ENCODE measurements around the gene ATP6V0A4. TPM values are rescaled to one million over a fixed set of nuclear protein-coding genes. Genes with fewer than 3 reads are reported as not detected.
"Not testable (repeated sequence)": the region's sequence is repeated elsewhere in the genome, so short reads cannot be mapped to it uniquely, and the experiment has no call there.

Gene ATP6V0A4
- total RNA-seq, 1 donor from 2014 or later = 0.88 TPM

GRCh38 chr7:138816650-138817049 lies 18.7 kb upstream of the ATP6V0A4 start:
- no peak for TF ChIP-seq CTCF (IDR thresholded peaks at IDR 0.05; ENCODE audit: insufficient read depth, low read length, poor library complexity, severe bottlenecking)
- Histone ChIP-seq H3K4me3 (ENCODE audit: low read depth, low read length) (no peak overlapping the region), H3K27me3 (ENCODE audit: control insufficient read depth, insufficient read depth, low read length) (no peaks in the 10 kb centered on the region), H3K36me3 (ENCODE audit: control insufficient read depth, insufficient read depth, low read length) (no peaks in the 10 kb centered on the region)
- DNase-seq (ENCODE audit: low read depth) = no peak

- no peak for TF ChIP-seq CTCF (IDR thresholded peaks at IDR 0.05; ENCODE audit: insufficient read depth, low read length, poor library complexity, severe bottlenecking)
- no peaks in the 10 kb centered on the region for H3K27me3 ChIP-seq (ENCODE audit: control insufficient read depth, insufficient read depth, low read length)
Measured at GRCh38 chr7:138814816-138815332, 16.9 kb upstream of the ATP6V0A4 start.

GRCh38 chr7:138813945-138814344 lies 15.9 kb upstream of the ATP6V0A4 start:
- TF ChIP-seq CTCF (IDR thresholded peaks at IDR 0.05; ENCODE audit: insufficient read depth, low read length, poor library complexity, severe bottlenecking) = no peak

More at GRCh38 chr7:138814816-138815332, 16.9 kb upstream of the ATP6V0A4 start:
- no peaks in the 10 kb centered on the region for H3K36me3 ChIP-seq (ENCODE audit: control insufficient read depth, insufficient read depth, low read length)
- no peak for DNase-seq (ENCODE audit: low read depth)
- H3K4me3 ChIP-seq (ENCODE audit: low read depth, low read length) = no peak overlapping the region

GRCh38 chr7:138811327-138811726 lies 13.3 kb upstream of the ATP6V0A4 start:
- DNase-seq (ENCODE audit: low read depth); H3K4me3 ChIP-seq (ENCODE audit: low read depth, low read length): not testable (repeated sequence)

More at GRCh38 chr7:138813945-138814344, 15.9 kb upstream of the ATP6V0A4 start:
- no peaks in the 10 kb centered on the region for H3K27me3 ChIP-seq (ENCODE audit: control insufficient read depth, insufficient read depth, low read length)
- no peaks in the 10 kb centered on the region for H3K36me3 ChIP-seq (ENCODE audit: control insufficient read depth, insufficient read depth, low read length)
- no peak for DNase-seq (ENCODE audit: low read depth)
- H3K4me3 ChIP-seq (ENCODE audit: low read depth, low read length) = no peak overlapping the region

GRCh38 chr7:138809346-138809745 lies 11.3 kb upstream of the ATP6V0A4 start:
- no peaks in the 10 kb centered on the region for H3K36me3 ChIP-seq (ENCODE audit: control insufficient read depth, insufficient read depth, low read length)
- no peak overlapping the region for H3K4me3 ChIP-seq (ENCODE audit: low read depth, low read length)
- TF ChIP-seq CTCF (IDR thresholded peaks at IDR 0.05; ENCODE audit: insufficient read depth, low read length, poor library complexity, severe bottlenecking) = no peak
- DNase-seq (ENCODE audit: low read depth) = no peak
- no peaks in the 10 kb centered on the region for H3K27me3 ChIP-seq (ENCODE audit: control insufficient read depth, insufficient read depth, low read length)

More at GRCh38 chr7:138811327-138811726, 13.3 kb upstream of the ATP6V0A4 start:
- H3K36me3 ChIP-seq (ENCODE audit: control insufficient read depth, insufficient read depth, low read length); H3K27me3 ChIP-seq (ENCODE audit: control insufficient read depth, insufficient read depth, low read length): not testable (repeated sequence)

DNA sequence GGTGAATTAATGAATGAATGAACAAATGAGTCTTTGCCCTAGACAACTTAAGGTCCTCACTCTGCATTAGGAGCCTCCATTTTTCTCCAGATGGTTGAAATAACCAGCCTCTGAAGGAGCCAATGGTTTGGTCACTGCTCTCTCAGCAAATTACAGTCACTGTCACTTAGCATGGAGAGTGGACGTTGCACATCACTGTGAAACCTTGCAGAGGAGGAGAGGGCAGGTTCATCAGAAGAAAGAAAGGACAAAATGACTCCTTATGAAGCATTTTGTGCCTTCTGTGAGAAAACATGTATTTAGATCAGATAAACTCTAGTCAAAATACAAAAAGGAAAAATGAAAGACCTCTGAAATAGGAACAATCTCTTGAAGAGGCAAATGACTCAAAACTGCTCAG lies 6.6 kb upstream of the ATP6V0A4 start:
- H3K27me3 ChIP-seq (ENCODE audit: control insufficient read depth, insufficient read depth, low read length) = no peaks in the 10 kb centered on the region
- no peak for TF ChIP-seq CTCF (IDR thresholded peaks at IDR 0.05; ENCODE audit: insufficient read depth, low read length, poor library complexity, severe bottlenecking)
- H3K36me3 ChIP-seq (ENCODE audit: control insufficient read depth, insufficient read depth, low read length) = no peaks in the 10 kb centered on the region
- H3K4me3 ChIP-seq (ENCODE audit: low read depth, low read length) = no peak overlapping the region
- DNase-seq (ENCODE audit: low read depth) = no peak

Data from kidney epithelial cell (primary cell).